Ascending aorta (tissue), 2 donors: ENCODE data around the gene LPAR1. TPM values are rescaled to one million over a fixed set of nuclear protein-coding genes. Genes with fewer than 3 reads are reported as not detected.

ENCODE experiments used
- DNase-seq, 2 donors: peaks; one replicate each; pipeline ENCODE4 v3.0.0-alpha.2; 2019; ENCODE audit warnings: low spot score in 2 of 2
- H3K27ac ChIP-seq, 2 donors: fragments of 200-600 bp; sonication (generic); one replicate each; pipeline ENCODE4 v1.5.1; 2016 to 2017; ENCODE audit warnings: mild to moderate bottlenecking in 1 of 2
- H3K27me3 ChIP-seq: fragments of 200-600 bp; sonication (generic); one replicate; pipeline ENCODE4 v1.5.1; 2017
- H3K36me3 ChIP-seq, 2 donors: fragments of 200-600 bp; sonication (generic); one replicate each; pipeline ENCODE4 v1.5.1; 2016
- H3K4me1 ChIP-seq, 2 donors: fragments of 200-600 bp; sonication (generic); one replicate each; pipeline ENCODE4 v1.5.1; 2016 to 2017; ENCODE audit warnings: mild to moderate bottlenecking in 1 of 2
- H3K4me3 ChIP-seq, 2 donors: fragments of 200-600 bp; sonication (generic); one replicate each; pipeline ENCODE4 v1.5.1; 2016 to 2017; ENCODE audit warnings: mild to moderate bottlenecking in 1 of 2
- H3K9me3 ChIP-seq, 2 donors: fragments of 200-600 bp; sonication (generic); one replicate each; pipeline ENCODE4 v1.5.1; 2016
- CTCF ChIP-seq, 3 experiments: fragments of 200-600 bp in 2 of 3; fragments of 450-650 bp in 1 of 3; sonication (generic) in 2 of 3; IDR thresholded peaks; one replicate each; pipeline ENCODE4 v1.5.1; 2016 to 2019; ENCODE audit warnings: antibody characterized with exemption in 3 of 3, mild to moderate bottlenecking in 1 of 3, moderate library complexity in 1 of 3
- intact Hi-C: fragments of 100-400 bp; cut with DNase I; formaldehyde crosslinking; loops from one replicate; pipeline ENCODE4 v1.15.1; 2023
- total RNA-seq: library from RNA; depleted of rRNA; stranded (reverse); fragments of >200 nt; gene quantifications from one replicate; pipeline ENCODE4 v1.1.0, GENCODE V29; 2016

The LPAR1 gene
- total RNA-seq, 1 donor from 2014 or later, result 35.4 TPM

GRCh38 chr9:111036946-111037345 is 1.3 kb downstream of the LPAR1 start:
- H3K27me3 ChIP-seq, result no peaks in the 10 kb centered on the region
- peak overlapping the region; percentile 91 to 95 for H3K27ac ChIP-seq
- DNase-seq, result no peak
- H3K4me1 ChIP-seq, result peaks cover 0 to 16% of the 10 kb centered on the region in 2 donors
- H3K9me3 ChIP-seq, result no peaks in the 10 kb centered on the region
- H3K4me3 ChIP-seq, result peak overlapping the region; percentile 73 to 81
- no peaks in the 10 kb centered on the region for H3K36me3 ChIP-seq
- intact Hi-C loops, result loop anchor here (2.0 to 5.0 kb wide), 5 partner anchors 40 to 400 kb away; no protein-coding TSS in a partner anchor
- TF ChIP-seq CTCF (IDR thresholded peaks at IDR 0.05), result no peak

GRCh38 chr9:111036429-111036789 is 1.9 kb downstream of the LPAR1 start:
- Histone ChIP-seq H3K4me1 (peaks cover 0 to 16% of the 10 kb centered on the region in 2 donors), H3K27ac (peak overlapping the region; percentile 91 to 95), H3K36me3 (no peaks in the 10 kb centered on the region), H3K27me3 (no peaks in the 10 kb centered on the region), H3K9me3 (no peaks in the 10 kb centered on the region), H3K4me3 (peak overlapping the region; percentile 73 to 81)
- peak; percentile 39 to 66 (median 57) for TF ChIP-seq CTCF (IDR thresholded peaks at IDR 0.05)
- DNase-seq, result peak in 1 of 2 donors; percentile 82
- intact Hi-C loops, result loop anchor here (2.0 to 5.0 kb wide), 5 partner anchors 39 to 399 kb away; no protein-coding TSS in a partner anchor

- DNase-seq, result no peak
- intact Hi-C loops, result loop anchor here (2.0 to 5.0 kb wide), 5 partner anchors 38 to 398 kb away; no protein-coding TSS in a partner anchor
- Histone ChIP-seq H3K27me3 (no peaks in the 10 kb centered on the region), H3K4me1 (peaks cover 0 to 21% of the 10 kb centered on the region in 2 donors), H3K27ac (peak overlapping the region; percentile 91 to 95), H3K36me3 (no peaks in the 10 kb centered on the region), H3K9me3 (no peaks in the 10 kb centered on the region), H3K4me3 (peak overlapping the region; percentile 73 to 81)
- TF ChIP-seq CTCF (IDR thresholded peaks at IDR 0.05), result no peak
These were observed 2.5 kb downstream of the LPAR1 start for GRCh38 chr9:111035543-111036428.

- no peak for DNase-seq
- peak overlapping the region; percentile 91 to 95 for H3K27ac ChIP-seq
- H3K36me3 ChIP-seq, result peaks cover 0 to 5% of the 10 kb centered on the region in 2 donors
- H3K4me3 ChIP-seq, result peak overlapping the region; percentile 12 to 81
- intact Hi-C loops, result loop anchor here (5.0 kb wide), 4 partner anchors 38 to 398 kb away; no protein-coding TSS in a partner anchor
- H3K9me3 ChIP-seq, result no peaks in the 10 kb centered on the region
- TF ChIP-seq CTCF (IDR thresholded peaks at IDR 0.05), result no peak
- H3K4me1 ChIP-seq, result peaks cover 0 to 27% of the 10 kb centered on the region in 2 donors
- no peaks in the 10 kb centered on the region for H3K27me3 ChIP-seq
These were observed 3.3 kb downstream of the LPAR1 start for GRCh38 chr9:111034898-111035539.

- no peak for DNase-seq
- Histone ChIP-seq H3K27me3 (no peaks in the 10 kb centered on the region), H3K4me1 (peaks cover 0 to 27% of the 10 kb centered on the region in 2 donors), H3K4me3 (no peak overlapping the region), H3K9me3 (no peaks in the 10 kb centered on the region), H3K36me3 (peaks cover 0 to 6% of the 10 kb centered on the region in 2 donors), H3K27ac (peak overlapping the region; percentile 91 to 95)
- intact Hi-C loops, result no loop called here
- TF ChIP-seq CTCF (IDR thresholded peaks at IDR 0.05), result no peak
These were observed 3.9 kb downstream of the LPAR1 start for GRCh38 chr9:111034170-111034897.
